AG08396 (cell line): ENCODE measurements around the gene PAPOLB.

Experiments
- DNase-seq: peaks from one replicate; pipeline ENCODE4 v3.0.0; 2012; ENCODE audit warnings: low spot score, mixed read lengths

The PAPOLB gene

DNA sequence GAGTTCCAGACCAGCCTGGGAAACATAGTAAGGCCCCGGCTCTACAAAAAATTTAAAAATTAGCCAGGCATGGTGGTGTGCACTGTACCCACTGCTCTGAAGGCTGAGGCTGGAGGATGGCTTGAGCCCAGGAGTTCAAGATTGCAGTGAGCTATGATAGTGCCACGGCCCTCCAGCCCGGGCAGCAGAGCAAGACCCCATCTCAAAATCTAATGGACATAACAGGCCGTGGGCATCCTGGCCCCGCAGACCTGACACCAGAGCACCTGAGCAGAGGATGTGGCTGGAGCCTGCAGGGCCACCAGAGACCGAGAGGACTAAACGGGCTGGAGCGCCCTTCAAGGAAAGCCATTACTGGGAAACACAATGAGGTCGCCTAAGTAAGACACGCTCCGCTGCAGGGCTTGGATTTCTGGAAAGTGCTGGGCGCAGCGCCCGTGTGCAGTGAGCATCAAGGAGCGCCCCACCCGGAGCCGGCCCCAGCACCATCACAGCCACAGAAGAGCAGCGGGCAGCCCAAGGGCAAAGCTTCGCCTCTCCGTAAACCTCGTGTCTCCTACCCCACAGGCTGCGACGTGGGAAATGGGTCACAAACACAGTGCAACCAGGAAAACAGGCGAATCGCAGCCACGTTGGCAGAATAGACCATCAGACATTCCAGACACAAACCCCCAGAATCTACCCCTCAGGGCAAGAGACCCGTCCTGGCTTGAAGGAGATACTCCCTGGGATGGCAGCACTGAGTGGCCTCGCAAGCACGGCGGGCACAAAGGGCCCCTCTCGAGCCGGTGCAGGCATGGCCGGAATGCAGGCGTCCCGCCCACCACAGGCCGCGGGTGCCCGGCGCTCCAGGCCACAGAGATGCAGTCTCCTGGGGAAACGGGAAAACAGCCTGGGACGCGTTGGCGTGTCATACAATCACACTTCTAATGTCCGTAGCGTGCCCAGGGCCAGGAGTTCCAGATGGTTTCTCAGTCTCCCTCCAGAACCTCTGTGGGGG, 16.8 kb upstream of the PAPOLB start:
- no peak for DNase-seq

DNA sequence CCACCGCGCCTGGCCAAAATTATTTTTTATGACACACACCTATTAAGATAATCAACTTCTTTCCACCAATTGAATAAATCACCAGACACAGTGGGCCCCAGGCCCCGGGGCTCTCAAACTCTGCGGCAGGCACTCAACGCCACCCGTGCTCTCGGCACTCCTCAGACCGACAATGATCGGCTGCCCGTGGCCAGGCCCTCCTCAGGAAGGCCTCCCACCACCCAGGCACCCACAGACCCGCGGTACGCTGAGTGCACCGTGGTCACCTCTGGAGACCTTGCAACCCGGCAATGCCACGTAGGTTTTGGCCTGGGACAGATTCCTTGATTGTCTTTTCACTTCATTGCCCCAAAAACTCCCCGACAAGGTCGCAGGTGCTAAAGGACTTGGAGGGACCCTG, 14.8 kb upstream of the PAPOLB start:
- DNase-seq, result no peak

DNA sequence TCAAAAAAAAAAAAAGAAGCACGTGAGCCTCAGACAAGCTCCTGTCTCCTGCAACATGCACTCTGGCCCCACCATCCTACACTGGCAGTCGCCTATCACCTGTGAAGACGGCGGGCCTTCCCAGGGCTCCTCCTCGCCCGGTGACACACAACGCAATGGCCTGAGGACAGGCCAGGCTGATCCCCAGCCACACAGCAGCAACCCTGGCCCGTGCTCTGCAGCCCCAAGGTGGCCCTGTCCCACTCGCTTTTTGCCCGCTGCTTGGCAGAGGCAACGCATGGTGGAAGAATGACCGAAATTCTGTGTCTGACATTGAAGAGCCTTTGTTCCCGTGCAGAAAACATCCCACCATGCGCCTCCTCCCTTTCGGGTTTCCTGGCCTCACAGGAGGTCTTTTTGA, 13.6 kb upstream of the PAPOLB start:
- DNase-seq, result no peak

DNA sequence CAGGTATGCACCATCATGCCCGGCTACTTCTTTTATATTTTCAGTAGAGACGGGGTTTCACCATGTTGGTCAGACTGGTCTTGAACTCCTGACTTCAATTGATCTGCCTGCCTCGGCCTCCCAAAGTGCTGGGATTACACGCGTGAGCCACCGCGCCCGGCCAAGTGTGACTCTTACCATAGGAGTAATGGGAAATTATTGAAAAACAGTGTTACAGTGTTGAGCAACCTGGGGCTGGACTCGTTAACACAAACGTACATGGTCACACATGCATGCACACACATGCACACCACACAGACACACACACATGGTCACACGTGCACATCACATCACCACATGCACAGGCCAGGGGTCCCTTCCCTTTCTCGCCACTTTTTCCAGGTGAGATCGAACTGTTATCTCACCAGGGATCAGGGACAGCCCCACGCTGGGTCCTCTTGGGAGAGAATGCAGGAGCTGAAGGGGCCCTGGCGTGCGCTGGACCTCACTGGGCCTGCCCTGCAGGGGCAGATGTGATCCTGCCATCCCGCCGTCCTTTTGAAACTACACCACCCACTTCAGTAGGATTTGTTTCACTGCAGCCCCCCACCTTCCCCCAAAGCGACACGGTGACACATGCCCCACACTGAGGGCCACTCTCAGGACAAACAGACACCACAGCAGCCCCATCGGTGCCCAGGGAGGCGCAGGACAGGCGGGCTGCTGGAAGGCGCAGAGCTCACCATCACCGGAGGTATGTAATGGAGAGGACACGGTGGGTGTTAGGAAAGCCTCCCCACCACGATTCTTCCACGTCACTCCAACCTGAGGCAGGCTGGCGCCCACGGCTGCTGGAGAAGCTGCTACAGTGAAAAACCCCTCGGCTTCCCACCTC, 11.5 kb upstream of the PAPOLB start:
- no peak for DNase-seq

DNA sequence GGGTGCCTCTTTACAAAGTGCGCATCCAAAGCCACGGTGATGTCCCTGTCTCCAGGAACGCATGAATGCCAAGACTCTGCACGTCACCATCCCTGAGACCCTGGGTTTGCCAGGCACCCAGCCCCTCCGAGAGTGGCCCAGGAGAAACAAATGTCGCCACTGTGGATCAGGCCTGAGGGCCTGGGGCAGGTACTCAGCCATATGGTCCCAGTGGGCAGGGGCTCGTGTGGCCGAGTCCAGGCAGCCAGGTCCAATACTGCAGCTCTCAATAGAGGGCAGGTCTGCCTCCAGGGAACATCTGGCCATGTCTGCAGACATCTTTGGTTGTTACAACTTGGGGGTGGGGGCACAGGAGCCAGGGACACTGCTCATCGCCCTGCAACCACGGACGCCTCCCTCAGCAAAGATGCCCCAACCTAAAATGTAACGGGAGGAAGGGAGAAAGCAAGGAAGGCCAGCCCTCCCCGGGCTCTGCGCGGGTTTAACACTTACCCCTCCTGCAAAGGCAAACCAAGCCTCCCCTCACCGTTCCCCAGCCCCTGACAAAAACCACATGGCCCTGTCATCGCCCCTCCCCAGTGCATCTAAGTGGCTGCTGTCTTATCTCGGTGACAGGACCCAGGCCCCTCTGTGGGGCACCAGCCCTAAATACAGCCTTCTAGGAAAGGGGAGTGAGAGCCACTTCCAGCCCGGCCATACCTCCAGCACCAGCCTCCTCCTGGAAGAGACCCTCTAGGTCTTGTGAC, 10.3 kb upstream of the PAPOLB start:
- no peak for DNase-seq

DNA sequence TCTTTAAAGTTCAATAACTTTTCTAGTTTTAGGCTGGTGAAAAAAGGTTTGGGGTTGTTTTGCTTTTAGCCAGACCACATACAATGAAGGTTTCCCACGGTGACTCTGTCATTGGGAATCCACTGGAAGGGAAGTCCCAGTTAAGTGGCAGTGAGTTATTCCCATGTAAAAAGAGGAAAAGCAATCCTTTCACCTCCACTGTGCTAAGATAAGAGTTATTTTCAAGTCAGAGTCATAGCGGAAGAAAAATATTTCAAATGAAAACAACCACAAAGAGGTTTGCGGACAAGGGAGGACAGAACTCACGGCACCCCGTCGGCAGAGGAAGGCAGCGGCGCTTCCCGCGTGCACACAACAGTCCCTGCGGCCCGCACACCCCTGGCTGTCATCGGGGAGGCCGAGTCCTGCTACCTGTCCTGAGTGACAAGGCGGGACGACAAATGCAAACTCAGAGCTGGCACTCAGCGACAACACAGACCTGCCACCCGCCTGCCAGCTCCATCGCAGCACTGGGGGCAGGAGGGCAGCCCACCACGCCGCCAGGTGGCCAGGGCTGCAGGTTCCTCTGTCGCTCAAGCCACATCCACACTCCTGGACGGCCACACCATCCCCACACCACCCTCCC, 9.3 kb upstream of the PAPOLB start:
- DNase-seq, result no peak

DNA sequence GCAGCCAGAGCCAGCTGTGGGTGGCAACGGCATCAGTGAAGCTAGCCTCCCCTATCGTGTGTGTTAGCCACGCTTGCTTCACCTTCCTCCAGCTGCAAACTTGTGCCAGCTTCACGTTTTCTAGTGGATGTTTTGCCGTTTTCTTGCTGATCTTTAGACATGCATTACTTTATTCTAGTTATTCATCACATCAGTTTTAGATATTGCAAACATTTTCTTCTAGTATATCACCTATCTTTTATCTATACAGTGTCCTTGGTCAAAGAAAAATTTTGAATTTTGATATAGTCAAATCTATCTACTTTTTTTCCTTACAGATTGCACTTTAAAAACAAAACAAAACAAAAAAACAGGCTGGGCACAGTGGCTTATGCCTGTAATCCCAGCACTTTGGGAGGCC, 6.7 kb upstream of the PAPOLB start:
- no peak for DNase-seq

DNA sequence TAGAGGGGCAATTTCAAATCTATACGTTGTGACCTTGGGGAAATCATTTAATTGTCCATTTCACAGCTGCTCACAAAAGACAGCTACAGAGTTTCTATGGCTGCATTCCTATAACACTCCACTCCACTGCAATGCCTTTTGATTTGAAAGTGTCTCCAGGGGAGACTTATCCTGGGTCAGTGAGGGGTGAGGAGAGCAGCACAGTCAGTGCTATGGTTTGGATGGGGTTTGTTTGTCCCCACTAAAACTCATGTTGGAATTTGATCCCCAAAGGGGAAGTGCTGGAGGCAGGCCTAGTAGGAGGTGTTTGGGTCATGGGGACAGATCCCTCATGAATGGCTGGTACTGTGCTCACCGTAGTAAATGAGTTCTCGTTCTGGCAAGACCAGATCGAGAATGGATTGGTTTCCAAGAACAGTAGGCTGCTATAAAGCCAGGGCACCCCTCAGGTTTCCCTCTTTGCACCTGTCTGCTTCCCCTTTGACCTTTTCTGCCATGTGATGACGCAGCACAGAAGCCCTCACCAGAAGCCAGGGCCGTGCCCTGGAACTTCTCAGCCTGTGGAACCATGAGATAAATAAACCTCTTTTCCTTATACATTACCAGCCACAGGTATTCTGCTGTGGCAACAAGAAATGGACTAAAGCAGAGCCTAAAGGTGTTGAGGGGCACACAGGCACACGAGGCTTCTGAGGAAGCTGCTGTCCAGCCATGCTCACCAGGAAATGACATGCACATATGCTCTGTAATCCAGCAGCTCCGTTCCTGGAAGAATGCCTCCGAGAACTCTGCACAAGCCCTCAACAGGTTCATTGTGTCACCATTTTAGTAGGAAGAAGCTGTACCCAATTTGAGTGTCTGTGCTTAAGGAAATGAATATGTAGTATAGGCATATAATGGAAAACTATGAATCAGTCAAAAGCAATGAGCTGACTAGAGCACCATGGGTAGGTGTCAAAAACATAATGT, 5.0 kb upstream of the PAPOLB start:
- no peak for DNase-seq

DNA sequence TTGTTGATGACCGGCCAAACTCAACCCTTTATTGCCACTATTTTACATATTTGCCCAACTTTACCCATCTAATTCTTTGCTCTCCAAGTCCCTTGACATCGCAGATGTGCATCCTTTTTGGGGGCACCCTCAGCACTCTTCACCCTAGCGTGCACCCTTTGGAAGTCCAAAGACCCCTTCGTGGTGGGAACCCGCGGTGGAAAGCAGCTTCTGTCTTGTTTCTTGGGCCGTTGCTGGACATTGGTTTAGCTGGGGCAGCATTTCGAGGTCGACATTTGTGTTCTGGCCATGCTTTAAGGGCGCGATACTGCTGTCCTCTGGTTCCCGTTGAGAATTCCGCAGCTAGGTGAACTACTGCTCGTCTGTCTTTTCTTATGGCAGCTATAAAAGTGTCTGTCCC, 326 bp upstream of the PAPOLB start:
- no peak for DNase-seq

DNA sequence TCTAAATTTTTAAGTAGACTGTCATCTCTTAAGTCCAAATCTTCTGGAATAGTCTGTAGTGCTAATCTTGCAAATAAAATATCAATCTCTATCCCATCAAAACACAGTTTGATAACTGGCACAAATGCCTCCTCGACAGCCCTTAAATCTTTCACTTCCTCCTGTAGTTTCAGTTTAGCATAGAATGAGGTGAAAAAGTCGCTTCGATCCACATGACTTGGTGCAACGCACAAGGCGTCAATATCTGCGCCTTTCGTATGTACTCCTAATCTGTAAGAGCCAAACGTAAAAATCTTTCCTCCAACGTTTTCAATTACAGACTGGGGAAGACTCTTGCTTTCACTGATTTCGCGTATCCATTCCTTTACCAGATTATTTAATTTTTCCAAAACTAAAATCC, 603 bp downstream of the PAPOLB start:
- DNase-seq, result no peak

DNA sequence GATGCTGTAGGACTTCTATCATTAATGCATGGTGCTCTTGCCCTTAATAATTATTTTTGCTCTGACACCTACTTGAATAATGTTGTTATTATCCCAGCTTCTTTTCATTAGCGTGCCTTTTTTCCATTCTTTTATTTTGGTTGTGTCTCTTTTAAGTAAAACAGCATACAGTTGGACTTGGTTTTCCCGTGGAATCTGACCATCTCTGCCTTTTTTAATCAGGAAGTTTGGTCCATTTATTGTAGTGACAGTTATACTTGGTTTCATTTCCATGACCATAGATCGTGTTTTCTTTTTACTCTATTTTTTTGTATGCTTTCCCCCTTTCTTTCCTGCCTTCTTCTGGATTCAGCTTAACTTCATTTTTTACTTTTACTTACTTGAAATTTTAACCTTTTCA, 4.6 kb downstream of the PAPOLB start:
- no peak for DNase-seq

DNA sequence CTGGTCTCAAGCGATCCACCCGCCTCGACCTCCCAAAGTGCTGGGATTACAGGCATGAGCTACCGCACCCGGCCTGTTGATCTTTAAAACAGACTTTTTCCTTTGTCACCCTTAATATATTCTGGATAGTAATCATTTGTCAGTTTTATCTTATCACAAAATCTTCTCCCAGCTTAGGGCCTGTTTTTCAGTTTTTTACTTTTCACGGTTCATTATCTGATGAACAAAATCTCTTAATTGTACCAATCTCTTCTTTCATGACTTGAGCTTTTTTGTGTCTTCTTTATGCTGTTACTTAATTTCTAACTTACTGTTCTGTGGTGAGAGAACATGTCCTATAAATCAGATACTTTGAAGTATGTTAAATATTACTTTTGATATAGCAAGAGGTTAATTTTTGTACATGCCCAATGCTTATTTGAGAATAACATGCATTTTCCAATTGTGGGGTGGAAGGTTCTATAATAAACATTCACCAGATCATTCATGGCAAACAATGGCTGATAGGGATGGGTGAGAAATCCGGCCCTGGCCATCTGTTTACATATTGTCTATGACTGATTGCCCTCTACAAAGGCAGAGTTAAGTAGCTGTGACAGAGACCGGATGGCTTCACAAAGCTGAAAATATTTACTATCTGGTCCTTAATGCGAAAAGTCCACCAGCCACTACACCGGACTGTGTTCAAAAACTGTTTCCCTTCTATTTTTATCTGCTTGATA, 5.3 kb downstream of the PAPOLB start:
- no peak for DNase-seq

DNA sequence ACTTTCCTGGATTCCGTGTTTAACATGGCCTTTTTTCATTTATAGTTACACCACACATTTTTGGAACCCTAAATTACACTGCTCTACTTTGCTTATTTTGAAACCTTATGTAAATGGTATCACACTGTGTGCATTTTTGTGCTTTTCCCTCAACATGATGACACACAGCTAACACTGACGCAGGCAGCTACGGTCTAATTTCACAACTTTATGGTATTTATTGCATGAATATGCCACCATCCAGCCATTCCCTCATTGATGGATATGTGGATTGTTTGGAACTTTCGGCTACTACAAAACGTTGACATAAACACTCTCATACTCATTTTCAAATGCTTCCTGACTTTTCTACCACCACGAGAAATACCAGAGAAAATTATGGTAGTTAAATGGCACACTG, 6.9 kb downstream of the PAPOLB start:
- no peak for DNase-seq

DNA sequence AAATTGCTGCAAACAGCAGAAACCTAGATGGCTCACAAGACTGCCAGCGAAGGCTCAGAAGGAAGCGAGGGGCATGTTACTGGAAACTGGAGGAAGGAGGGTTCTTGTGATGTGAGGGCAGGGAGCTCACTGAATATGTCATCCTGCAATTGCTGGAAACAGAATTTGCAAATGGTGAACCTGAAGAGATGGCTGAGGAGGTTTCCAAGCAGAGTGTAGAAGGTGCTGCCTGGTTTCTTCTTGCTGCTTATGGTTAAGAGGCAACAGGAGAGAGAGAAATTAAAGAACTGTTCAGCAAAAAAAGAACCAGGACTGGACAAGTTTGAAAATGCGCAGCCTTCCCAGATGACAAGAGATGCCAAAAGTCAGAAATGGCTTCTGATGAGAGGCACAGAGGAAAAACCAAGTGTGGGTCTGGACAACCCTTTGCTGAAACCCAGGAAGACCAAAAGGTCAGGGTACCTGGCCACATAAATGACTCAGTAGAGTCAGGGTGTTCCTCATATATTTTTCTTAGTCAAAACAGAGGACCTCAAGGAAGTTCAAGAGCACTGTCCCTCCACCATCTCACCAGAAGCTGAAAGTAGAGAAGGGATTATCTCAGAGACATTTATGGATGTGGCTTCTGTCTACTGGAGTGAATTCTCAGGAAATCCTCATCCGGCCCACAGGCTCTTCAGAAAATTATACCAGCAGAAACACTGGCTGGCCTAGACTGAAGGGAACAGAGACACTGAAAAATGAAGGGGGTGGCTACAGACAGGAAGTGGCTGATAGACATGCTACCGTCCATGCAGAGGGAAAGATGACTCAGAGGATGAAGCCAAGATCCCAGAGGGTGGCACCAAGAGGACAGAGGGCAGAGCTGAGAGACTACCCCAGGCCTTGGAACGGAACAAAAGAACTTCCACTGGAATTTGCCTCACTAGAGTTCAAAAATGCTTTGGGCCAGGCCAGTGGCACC, 10.1 kb downstream of the PAPOLB start:
- no peak for DNase-seq

DNA sequence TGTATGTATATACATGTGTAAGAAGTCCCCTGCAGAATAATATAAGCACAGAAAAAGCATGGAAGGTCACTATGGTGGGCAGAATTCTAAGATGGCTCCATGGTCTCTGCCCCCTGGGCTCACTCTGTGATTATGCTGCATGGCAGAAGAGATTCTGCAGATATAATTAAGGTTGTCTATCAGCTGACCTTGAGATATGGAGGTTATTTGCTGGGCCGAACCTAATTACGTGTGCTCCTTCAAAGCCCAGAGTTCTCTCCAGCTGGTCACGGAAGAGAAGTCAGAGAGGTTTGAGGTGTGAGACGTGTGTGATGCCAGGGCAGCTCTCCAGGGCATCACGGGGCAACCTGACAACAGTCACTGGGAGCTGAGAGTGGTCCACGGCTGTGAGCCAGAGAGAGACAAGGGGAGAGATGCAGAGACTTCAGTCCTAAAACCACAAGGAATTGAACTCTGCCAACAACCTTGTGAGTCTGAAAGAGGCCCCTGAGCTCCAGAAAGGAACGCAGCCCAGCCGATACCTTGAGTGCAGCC, 11.5 kb downstream of the PAPOLB start:
- DNase-seq, result no peak

DNA sequence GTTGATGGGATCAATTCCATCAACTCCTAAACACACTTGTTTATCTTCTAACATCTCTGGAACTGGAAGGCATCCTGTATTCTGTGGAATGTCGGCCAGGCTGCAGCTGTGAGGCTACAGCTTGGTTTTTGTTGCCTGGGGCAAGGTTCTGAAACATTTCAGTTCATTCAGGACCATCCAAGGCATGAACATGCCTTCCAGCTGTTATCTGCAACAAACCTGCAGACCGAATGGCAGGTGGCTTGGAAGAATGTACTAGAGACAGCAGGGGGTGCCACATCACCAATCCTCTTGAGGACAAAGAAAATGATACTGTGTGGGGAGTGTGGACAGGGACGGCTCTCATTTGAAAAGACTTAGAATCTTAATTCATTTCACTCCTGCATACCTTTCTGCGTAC, 12.4 kb downstream of the PAPOLB start:
- no peak for DNase-seq

DNA sequence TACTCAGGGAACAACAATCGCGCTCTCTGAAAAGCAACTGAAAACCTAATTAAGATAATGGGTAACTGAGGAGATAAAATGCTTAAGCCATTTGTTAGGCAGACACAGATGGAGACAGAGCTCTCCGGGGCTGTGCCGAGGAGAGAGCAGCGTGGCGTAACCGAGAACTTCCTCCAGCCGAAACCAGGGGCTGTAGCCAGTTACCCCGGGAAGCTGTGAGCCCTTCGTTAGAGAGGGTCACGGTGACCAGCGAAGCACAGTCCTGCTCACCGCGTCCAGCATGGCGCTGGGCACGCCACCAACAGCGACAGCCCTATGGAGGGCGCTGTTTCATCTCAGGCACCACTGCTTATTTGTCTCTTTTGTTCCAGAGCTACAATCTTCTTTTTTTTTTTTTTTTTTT, 16.1 kb downstream of the PAPOLB start:
- DNase-seq, result no peak

DNA sequence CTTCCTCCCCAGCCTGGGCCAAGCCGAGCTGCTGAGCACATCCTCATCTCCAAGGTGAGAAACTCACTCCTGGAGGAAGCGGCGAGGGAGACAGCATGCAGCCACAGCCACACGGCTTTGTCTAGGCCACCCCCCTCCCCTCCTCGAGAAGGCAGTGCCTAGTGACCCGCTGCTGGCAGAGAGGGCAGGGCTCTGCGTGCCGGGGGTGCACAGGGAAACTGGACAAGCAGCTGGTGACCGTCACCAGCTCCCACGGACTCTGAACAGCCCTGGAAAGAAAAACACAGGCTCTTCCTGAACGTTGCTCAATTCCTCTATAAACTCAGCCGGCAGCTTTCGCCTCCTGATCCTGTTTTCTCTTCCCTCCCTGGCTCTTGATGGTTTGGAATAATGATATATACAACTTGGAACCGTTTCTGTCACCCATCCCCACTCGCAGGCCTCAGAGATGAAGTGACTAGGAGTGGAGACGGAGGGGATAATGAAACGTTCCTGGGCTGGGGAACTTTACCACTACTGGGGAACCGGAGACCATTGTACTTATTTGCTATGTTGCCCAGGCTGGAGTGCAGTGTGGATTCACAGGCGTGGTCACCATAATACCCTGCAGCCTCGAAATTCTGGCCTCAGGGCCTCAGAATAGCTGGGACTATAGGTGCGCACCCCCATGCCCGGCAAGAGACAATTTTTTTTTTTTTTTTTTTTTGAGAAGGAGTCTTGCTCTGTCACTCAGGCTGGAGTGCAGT, 19.3 kb downstream of the PAPOLB start:
- DNase-seq, result peak; percentile 42
